GM18520 (cell line): ENCODE measurements around the gene ATXN7L1.

Experiments used
- ATAC-seq: cut with Tn5 transposase; IDR thresholded peaks from one replicate; pipeline ENCODE4 v1.9.1; 2021; ENCODE audit not compliant: unreplicated experiment

Gene ATXN7L1

GRCh38 chr7:105680505-105681187, 195.8 kb downstream of the ATXN7L1 start:
- no peak for ATAC-seq

GRCh38 chr7:105678811-105679495, 197.4 kb downstream of the ATXN7L1 start:
- no peak for ATAC-seq

- no peak for ATAC-seq
These were observed 198.4 kb downstream of the ATXN7L1 start for GRCh38 chr7:105677817-105678573.

GRCh38 chr7:105677410-105677730, 199.0 kb downstream of the ATXN7L1 start:
- ATAC-seq, result no peak

- ATAC-seq, result no peak
These were observed 200.4 kb downstream of the ATXN7L1 start for GRCh38 chr7:105675934-105676371.

GRCh38 chr7:105674200-105674920, 202.0 kb downstream of the ATXN7L1 start:
- no peak for ATAC-seq

- ATAC-seq, result no peak
These were observed 202.9 kb downstream of the ATXN7L1 start for GRCh38 chr7:105673367-105674084.

GRCh38 chr7:105672801-105673200, 203.6 kb downstream of the ATXN7L1 start:
- no peak for ATAC-seq

- no peak for ATAC-seq
These were observed 210.1 kb downstream of the ATXN7L1 start for GRCh38 chr7:105666324-105666723.

- no peak for ATAC-seq
These were observed 210.7 kb downstream of the ATXN7L1 start for GRCh38 chr7:105665684-105666083.

- no peak for ATAC-seq
These were observed 211.4 kb downstream of the ATXN7L1 start for GRCh38 chr7:105664816-105665525.

GRCh38 chr7:105662998-105663397, 213.4 kb downstream of the ATXN7L1 start:
- no peak for ATAC-seq

- no peak for ATAC-seq
These were observed 214.8 kb downstream of the ATXN7L1 start for GRCh38 chr7:105661625-105662024.

- ATAC-seq, result no peak
These were observed 219.4 kb downstream of the ATXN7L1 start for GRCh38 chr7:105656922-105657521.

GRCh38 chr7:105655500-105656380, 220.7 kb downstream of the ATXN7L1 start:
- ATAC-seq, result no peak

- no peak for ATAC-seq
These were observed 221.3 kb downstream of the ATXN7L1 start for GRCh38 chr7:105655067-105655466.

GRCh38 chr7:105654095-105654686, 222.2 kb downstream of the ATXN7L1 start:
- no peak for ATAC-seq

- ATAC-seq, result no peak
These were observed 222.9 kb downstream of the ATXN7L1 start for GRCh38 chr7:105653441-105654005.
